Renal cortex interstitium (tissue), 11 donors: ENCODE measurements around the gene AHR. TPM values are rescaled to one million over a fixed set of nuclear protein-coding genes. Genes with fewer than 3 reads are reported as not detected.

Source experiments
- DNase-seq, 11 donors: peaks; one replicate each; pipeline ENCODE4 v3.0.0-alpha.2; 2013; ENCODE audit warnings: low read depth in 9 of 11, low spot score in 4 of 11; ENCODE audit errors: extremely low read depth in 1 of 11
- polyA plus RNA-seq, 3 donors: library from polyadenylated mRNA; unstranded; fragments of 120-200 nt; gene quantifications; one replicate each; pipeline ENCODE4 v1.2.1, GENCODE V29; 2013; ENCODE audit not compliant: insufficient read length in 3 of 3

The AHR gene
- polyA plus RNA-seq, 3 donors = 29.2 to 36.3 (median 33.1) TPM

- no peak for DNase-seq
Observed at GRCh38 chr7:17300012-17300411, 1.6 kb downstream of the AHR start.

DNA sequence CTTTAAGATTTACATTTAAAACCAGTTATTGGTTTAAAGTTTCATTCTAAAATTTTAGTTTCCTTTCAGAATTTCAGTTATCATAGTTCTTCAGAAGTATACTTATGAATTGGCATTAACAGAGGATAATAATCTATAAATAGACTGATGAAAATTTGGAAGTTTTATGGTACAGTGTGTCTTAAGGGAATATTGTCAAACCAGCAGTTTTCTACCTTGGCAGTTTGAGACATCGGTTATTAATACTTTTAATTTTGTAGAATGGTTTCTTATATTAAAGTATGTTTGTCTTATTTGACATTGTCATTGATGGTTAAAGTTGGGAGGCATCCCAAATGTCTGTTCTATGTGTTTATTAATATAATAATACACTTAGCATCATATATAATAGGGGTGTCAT is 2.0 kb downstream of the AHR start:
- DNase-seq = no peak

- peak in 2 of 11 donors; percentile 22 to 24 for DNase-seq
Observed at GRCh38 chr7:17301471-17302456, 3.3 kb downstream of the AHR start.

GRCh38 chr7:17302575-17303142 is 4.2 kb downstream of the AHR start:
- DNase-seq = peak in 2 of 11 donors; percentile 15 to 29

DNA sequence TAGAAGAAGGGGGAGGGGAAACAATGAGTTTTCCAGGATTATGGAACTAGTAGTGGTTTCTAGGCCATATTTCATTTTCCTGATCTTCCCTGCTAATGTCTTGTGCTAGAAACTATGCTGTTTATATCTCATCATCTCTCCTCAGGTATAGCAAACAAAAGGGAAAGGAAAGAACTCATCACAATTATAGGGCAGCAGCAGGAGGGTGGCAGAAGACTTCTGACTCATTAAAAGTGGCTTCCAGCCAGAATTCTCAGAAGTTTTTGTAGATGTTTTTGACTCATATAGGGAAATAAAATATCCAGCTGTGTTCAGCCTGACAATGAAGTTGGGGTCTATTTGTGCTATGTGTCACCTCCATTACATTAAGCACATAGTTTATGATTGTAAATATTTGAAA is 6.5 kb downstream of the AHR start:
- DNase-seq = no peak

DNA sequence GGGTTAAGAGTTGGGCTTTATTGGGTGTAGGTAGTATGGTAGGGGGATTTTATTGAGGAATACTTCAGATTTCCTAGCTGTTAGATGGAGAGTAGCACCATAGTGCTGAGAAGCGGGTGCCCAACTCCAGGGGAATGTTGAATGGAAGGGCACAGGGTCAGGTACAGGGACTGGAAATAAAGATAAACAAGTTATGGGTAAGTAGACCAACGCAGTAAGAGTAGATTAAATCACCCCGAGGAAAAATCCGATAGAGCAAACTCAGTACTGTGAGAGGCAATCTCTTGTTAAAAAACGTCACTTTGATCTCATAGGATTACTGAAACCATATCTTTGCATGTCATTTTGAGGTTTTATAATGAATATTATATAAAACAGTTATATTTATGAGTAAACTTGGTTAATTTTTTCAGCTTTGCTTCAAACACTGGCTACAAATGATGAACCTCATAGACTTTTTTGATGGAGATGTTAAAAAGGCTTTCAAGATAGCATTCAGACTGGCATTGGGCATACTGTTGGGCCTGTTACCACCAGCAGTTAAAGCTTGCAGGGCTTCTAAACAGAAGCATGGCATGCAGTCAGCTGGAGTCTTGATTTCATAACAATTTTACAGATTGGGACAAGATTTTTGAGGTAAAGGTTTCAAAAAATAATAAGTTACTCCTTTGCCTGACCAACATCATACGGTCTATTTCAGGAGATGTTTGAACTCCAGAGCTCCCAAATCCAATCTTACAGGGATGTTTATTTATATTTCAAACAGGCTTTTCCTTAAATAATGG is 7.1 kb downstream of the AHR start:
- no peak for DNase-seq

GRCh38 chr7:17307000-17307399 is 8.5 kb downstream of the AHR start:
- DNase-seq = no peak

DNA sequence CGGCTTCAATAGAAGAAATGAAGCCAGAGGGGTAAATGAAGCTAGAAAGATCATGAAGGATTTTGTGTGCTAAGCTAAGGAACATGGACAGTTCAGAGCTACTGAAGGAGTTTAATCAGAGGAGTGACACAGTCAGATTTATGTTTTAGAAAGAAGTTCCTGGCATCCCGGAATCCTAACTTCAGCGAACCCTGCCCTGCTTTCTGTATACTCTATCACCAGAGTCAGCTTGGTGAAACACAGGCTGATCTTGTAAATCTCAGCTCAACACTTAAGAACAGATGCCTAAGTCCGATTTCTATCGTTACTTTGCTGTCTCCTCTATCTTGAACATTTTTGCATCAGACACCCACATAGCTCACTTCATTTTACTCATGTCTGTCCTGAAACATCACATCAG is 9.1 kb downstream of the AHR start:
- no peak for DNase-seq

- no peak for DNase-seq
Observed at GRCh38 chr7:17307969-17308648, 9.7 kb downstream of the AHR start.

- DNase-seq = no peak
Observed at GRCh38 chr7:17311194-17311593, 12.7 kb downstream of the AHR start.

DNA sequence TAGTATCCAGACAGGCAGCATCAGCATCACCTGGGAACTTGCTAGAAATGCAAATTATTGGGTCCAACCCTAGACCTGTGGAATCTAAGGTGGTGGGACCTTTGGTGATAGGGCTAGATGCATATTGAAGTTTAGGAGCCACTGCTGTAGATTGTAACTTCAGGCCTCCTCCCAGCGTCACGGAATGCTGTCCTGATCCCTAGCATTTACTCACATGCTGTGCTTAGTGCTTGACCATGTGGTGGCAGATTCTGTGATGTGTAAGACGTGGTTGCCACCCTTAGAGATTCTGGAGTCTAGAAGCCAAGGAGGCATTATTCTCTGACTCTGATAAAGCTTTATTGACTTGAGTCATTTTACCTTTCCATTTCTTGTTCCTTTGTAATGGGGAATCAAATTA is 13.5 kb downstream of the AHR start:
- DNase-seq = no peak

DNA sequence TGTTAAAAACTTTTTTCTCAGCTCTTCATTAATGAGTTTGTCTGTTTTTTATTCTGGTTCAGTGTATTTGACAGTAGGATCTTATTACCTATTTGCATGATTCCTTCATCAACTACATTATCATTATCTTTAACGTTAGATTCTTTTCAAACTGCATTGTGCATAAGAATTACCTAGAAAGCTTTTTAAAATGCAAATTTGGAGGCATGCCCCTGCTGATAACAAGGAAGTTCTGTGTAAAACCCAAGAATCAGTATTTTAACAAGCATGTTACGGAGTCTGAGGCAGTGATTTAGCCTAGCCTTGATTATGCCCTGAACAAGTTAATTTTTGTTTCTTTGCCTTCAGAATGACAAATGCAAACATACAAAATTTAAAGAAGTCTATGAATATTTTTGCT is 14.2 kb downstream of the AHR start:
- no peak for DNase-seq

DNA sequence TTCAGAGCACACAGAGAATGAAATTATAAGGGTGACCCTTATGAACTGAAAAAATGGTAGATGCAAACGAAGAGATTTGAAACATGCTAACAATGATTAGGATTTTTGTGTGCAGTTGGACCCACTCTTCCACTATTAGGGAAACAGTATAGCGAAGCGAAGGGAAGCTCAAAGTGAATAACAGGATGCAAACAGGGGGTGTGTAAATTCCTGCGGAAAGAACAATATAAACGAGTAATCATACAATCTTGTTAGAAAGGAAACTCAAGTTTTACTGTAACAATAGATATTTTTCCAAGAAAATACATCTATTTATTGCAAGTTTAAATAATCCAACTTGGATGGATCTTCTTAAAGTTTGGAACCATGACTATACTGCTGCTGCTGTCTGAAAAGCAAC is 14.7 kb downstream of the AHR start:
- DNase-seq = no peak

DNA sequence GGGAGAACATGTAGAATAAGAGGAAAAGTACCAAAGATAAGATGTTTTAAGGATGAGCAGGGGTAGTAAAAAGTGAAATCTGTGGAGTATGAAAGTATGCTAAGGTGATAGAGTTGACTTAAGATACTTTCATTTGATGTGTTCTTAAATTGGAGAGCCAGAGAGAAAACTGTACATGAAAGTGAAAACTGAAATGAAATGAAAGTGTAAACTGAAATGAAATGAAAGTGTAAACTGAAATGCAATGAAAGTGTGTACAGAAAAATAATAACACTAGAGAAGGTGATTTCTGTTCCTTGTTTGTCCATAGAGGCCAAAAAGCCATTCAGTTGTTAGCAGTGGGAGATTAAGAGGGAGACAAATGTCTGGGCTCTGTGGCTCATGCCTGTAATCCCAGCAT is 17.5 kb downstream of the AHR start:
- DNase-seq = no peak

GRCh38 chr7:17318146-17318545 is 19.7 kb downstream of the AHR start:
- no peak for DNase-seq

DNA sequence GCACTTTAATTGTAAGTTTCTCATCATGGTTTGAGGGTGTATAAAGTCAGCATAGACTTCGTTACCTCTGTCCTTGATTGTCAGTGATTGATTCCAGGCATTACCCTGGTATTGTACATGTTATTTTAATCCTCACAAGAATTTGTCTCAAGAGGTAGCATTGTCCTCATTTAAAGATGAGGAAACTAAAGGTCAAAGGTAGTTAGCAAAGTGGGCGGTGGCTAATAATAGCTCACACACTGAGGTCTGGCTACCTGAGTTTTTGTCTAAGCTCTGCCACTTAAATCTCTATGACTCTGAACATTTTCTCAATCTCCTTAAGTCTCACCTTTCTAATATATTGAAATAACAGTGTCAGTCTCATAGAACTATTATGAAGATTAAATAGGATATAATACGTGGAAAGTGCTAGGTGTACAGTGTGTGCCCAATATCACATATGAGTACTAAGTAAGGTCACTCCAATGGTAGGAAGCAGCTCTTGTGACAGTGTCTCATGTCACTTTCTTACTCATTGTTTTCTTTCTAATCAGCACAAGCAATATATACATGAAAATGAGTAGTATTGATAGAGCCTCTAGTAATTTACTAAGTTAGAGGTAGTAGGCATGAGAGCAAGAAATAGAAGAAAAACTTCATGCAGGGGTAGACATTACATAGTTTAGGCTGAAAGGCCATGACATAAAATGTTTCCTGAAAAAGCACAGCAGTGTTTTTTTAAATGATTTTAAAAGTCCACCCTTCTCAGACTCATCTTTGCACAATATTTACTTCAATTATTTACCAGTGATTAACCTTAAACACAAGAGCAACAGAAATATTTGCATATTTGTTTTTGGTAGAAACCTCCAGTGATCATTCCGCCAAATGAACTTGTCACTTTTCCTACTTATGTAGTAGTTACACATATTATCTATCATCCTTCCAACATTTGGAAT is 21.0 kb downstream of the AHR start:
- DNase-seq = no peak

- no peak for DNase-seq
Observed at GRCh38 chr7:17320102-17320497, 21.6 kb downstream of the AHR start.

DNA sequence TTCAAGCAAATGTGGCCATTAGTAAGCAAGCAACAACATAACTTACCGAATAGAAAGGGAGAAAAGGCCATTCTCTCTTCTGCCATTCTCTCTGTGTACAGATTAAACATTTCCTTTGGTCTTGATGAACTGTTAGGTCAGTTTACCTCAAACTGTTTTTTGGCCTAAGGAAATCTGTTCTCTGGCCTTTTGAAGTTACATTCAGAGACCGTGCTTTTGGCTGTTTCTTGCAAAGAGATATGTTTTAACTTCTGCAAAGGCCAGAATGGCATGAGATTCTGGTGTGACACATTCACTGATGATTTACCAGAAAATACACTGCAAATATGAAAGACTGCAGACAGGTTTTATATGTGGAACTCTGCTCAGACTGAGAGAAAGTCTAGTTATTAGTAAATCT is 22.2 kb downstream of the AHR start:
- DNase-seq = no peak
